NCI-H226 (cell line): Measurements from ENCODE around the gene RAP2A.

Experiments used
- DNase-seq: peaks from one replicate; pipeline ENCODE4 v3.0.0-alpha.2; 2015

Gene RAP2A

GRCh38 chr13:97422118-97423054, 11.6 kb upstream of the RAP2A start:
- DNase-seq = no peak

DNA sequence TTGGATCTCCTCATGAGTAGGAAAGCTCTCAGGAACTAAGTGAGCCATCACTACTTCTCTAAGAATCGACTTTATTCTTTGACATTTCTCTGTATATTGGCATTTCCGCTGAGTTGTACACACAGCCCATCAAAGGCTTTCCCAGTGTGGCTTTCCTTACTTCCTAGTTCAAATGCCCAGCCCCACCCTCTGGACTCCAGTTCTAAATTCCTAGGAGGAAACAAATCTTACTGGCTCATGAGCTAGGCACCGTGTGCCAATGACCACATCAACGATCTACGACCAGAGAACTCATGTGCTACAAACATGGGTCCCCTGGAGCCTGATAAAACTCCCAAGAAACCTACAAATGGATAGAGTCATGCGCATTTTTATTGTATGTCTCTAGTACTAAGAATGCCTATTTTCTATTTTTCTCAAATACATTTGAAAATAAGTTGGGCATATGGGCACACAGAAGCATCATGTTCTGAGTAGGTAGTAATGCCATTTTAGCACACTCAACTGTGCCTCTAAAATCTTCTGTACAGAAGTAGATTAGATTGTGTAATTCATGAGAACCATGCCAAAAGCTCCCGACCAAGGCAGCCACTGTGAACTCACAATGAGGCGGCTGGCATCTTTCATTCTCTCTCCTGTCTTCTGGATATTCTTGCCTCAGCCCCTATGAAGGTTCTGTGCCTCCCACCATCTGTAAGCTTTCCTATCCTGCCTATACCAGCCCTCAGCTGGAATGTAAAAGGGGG, 10.5 kb upstream of the RAP2A start:
- no peak for DNase-seq

- DNase-seq = no peak
These were observed 8.4 kb upstream of the RAP2A start for GRCh38 chr13:97425590-97425989.

- no peak for DNase-seq
These were observed 7.3 kb upstream of the RAP2A start for GRCh38 chr13:97426695-97427094.

DNA sequence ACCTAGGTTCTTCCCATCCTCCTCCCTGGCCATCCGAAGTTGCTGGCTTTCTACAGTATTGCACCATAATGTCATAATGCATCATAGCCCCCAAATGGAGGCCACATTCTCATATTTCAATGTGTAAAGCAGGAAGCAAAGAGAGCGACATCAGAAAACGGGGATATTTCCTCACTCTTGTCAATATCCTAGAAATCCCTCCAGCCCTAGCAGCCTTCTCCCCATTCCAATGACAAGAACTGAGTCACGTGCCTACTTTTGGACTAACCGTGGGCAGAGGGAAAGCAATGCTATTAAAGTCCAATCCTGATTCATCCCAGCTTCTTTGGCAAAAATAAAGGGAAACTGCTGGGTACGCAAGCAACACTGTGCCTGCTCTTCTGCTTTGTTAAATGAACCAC, 4.3 kb upstream of the RAP2A start:
- DNase-seq = no peak

- no peak for DNase-seq
These were observed 3.7 kb upstream of the RAP2A start for GRCh38 chr13:97430296-97430695.

DNA sequence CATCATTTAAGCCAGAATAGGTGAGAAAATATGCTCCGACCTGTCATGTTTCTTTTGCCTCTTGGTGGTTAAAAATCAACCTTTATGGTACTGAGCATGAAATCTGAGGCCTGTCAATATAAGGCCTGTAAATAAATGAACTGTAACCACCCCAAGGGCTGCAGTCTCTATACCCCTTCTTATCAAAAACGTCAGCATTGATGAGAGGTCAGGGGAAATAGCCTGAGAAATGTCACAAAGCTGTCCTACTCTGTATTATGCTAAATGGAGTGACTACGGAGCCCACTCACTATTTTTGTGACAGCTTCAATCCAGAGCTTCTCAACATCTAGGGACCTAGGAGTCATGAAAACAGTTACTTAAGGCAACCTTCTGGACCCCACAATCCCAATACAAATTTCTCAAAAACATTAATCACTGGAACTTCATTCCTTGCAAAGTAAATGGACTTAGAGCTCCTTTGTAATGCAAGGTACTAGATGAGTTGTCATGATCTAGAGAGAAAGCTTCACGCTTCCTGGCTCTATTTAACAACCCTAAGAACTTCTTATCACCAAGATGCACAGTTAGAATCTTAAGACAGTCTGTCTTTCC, 2.7 kb upstream of the RAP2A start:
- no peak for DNase-seq

- DNase-seq = no peak
These were observed 1.6 kb upstream of the RAP2A start for GRCh38 chr13:97432232-97432916.

DNA sequence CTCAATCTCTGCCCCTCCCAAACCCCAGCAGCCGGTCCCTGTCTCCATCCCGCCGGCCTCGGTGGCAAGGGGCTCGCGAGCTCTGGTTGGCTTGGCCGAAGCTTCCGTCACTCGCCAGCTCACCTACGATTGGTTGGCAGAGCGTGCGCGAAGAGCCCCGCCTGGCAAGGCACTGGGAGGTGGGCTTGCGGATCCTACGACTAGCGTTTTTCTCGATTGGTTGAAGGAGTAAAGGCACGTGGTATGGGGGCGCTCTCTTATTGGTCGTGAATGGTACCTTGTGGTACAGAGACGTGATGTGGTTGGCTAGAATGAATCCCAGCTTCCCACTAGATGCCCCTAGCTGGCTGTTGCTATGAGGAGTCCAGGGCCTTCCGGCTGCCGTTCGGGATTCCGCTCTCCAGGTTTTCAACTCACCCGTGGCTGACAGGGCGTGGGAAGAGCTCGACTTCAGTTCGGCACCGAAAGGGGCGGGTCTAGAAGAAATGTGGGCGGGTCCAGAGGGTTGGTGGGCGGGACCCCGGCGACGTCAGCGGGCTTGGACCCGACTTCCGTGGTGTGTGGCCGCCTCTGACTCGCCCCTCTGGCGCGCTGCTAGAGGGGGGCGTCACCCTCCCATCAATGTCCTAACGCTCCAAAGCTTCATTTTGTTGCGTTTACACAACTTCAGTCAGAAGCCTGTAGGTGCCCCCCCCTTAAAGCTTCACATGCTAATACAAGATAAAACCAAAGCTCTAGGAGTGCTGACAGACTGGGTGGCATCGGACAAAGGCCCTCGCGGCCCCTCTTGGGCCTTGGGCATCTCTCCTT, 847 bp upstream of the RAP2A start:
- peak; percentile 99 for DNase-seq

- no peak for DNase-seq
These were observed 630 bp downstream of the RAP2A start for GRCh38 chr13:97434397-97435201.

DNA sequence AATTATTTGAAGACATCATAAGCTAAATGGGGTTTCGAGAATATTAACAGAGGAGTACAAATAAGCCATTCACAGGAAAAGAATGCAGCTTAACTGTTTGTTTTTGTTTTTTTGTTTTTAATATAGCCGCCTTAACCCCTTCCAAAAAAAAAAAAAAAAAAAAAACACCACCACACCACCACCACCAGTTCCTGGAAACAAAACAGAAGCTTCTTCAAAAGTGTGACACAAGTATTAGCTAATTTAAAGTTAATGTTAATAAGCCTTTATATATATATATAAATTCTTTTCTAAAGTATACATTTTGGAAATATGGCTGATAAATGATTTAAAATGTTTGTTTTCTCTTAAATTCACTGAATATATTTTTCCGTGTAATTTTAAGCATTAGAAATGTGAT, 1.4 kb downstream of the RAP2A start:
- DNase-seq = no peak

DNA sequence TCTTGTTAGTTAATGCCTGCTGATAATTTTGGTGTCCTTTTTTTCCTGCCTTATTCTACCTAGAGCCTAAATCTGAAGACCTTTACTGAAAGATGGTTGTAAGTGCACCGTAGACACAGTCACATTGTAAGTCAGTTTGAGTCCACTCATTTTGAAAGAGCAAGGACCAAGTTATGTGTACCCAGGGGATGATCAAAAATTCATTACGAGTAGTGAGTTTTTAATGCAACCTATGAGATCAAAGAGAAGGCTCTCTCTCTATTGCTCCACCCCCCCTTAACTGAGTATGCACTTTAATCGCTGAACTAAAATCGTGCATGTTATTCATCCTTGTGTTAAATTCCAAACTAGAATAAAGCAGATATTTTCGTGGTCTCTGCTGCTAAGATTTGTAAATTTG, 1.8 kb downstream of the RAP2A start:
- DNase-seq = no peak

- DNase-seq = no peak
These were observed 2.9 kb downstream of the RAP2A start for GRCh38 chr13:97436845-97437244.

DNA sequence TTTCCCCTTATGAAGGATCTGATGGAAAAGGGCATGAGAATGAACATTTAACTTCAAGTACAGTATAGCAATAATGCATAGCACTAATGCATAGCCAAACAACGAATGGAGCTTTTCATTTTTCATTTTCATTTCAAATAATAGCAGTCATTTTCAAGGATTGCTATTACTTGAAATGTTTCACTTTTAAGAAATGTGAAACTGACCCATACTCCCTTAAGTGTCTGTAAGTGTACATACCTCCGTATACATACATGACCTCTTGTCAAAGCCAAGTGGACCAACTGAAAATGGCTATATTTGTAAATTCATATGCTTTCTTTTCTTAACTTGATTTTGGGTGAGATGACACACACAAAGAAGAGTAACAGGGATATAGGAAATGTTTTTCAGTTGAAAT, 3.8 kb downstream of the RAP2A start:
- DNase-seq = no peak

GRCh38 chr13:97438856-97439595, 5.1 kb downstream of the RAP2A start:
- DNase-seq = peak; percentile 12

- DNase-seq = no peak
These were observed 6.7 kb downstream of the RAP2A start for GRCh38 chr13:97440598-97441170.

DNA sequence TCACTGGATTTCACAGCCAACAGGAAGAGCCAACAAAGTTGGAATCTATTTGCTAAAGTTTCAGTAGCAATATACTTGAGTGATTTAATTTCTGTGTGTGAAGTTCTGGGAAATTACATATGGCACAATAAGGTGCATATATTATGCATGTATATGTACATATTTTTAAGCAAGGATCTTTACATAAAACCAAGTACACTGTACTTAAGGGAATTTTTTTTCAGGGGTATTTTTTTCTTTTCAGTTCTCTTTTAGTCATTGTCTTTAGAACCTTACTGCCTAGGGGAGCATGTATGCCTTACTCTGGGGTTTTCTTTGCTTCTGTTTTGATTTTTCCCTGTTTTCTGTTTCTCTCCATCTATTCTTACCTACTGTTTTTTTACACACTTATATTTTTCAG, 7.4 kb downstream of the RAP2A start:
- no peak for DNase-seq

DNA sequence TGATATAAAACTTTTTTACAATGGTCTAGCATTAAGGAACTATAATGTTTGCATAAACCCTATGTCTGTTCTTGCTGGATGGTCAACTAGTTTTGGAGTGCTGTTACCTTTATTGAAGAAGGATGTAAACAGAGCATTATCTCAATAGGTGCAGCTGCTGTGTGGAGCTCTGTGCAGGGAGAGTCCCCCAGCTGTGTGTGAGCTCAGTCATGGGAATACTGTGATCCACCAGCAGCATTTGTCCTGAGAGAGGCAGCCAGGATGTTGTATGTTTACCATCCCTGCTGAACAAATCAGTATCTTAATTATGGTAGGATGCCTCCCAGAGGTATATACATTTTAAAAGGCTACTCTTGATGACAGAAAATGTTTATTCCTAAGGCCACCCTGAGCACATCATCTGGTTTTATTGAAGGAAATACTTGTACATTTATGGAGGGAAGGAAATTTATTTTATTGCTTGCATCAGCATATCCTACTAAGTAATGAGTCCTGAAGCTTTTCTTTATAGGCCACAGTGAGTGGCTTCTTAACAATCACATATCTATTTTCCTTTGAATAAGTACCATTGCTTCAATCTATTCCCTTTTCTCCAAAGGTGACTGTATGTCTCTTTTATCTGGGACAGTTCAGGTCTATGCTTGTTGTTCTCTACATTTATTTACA, 11.7 kb downstream of the RAP2A start:
- DNase-seq = no peak

- no peak for DNase-seq
These were observed 12.5 kb downstream of the RAP2A start for GRCh38 chr13:97446448-97446847.
